Breast epithelium (tissue), 4 donors: ENCODE data around the gene HPX. TPM values are rescaled to one million over a fixed set of nuclear protein-coding genes. Genes with fewer than 3 reads are reported as not detected.

ENCODE experiments used
- DNase-seq, 2 donors: peaks; one replicate each; pipeline ENCODE4 v3.0.0-alpha.2; 2019; ENCODE audit warnings: low spot score in 2 of 2
- H3K27ac ChIP-seq, 2 donors: fragments of 200-600 bp; sonication (generic) in 1 of 2; one replicate each; pipeline ENCODE4 v1.5.1; 2016 to 2019; ENCODE audit warnings: mild to moderate bottlenecking in 1 of 2
- H3K27me3 ChIP-seq, 2 donors: fragments of 200-600 bp; sonication (generic) in 1 of 2; one replicate each; pipeline versions ENCODE4 v1.5.1 to v1.6.0; 2017 to 2019; ENCODE audit warnings: control low read depth in 1 of 2, mild to moderate bottlenecking in 1 of 2
- H3K36me3 ChIP-seq: fragments of 200-600 bp; one replicate; pipeline ENCODE4 v1.5.1; 2019
- H3K4me1 ChIP-seq, 2 donors: fragments of 200-600 bp; sonication (generic); one replicate each; pipeline ENCODE4 v1.5.1; 2016 to 2019; ENCODE audit warnings: control low read depth in 1 of 2
- H3K4me3 ChIP-seq, 3 donors: fragments of 200-600 bp; sonication (generic); 1 replicate in 2 of 3; 2 replicates in 1 of 3; pipeline ENCODE4 v1.5.1; 2016 to 2019; ENCODE audit warnings: mild to moderate bottlenecking in 3 of 3, moderate library complexity in 2 of 3
- H3K9me3 ChIP-seq, 2 donors: fragments of 200-600 bp; sonication (generic) in 1 of 2; one replicate each; pipeline ENCODE4 v1.5.1; 2016 to 2019; ENCODE audit warnings: control low read depth in 1 of 2
- CTCF ChIP-seq, 3 donors: fragments of 450-650 bp; IDR thresholded peaks; one replicate each; pipeline ENCODE4 v1.5.1; 2016 to 2017; ENCODE audit warnings: antibody characterized with exemption in 3 of 3, mild to moderate bottlenecking in 3 of 3, moderate library complexity in 3 of 3
- POLR2A ChIP-seq: fragments of 450-650 bp; IDR thresholded peaks from one replicate; pipeline ENCODE4 v1.6.1; 2016; ENCODE audit warnings: antibody characterized with exemption, mild to moderate bottlenecking, moderate library complexity
- POLR2AphosphoS5 ChIP-seq, 3 donors: sonication (generic); formaldehyde crosslinking; IDR thresholded peaks; one replicate each; pipeline ENCODE4 v1.6.1; 2017; ENCODE audit warnings: antibody characterized with exemption in 3 of 3
- intact Hi-C: fragments of 100-400 bp; cut with DNase I; formaldehyde crosslinking; loops from one replicate; pipeline ENCODE4 v1.15.1; 2023; ENCODE audit warnings: low total_unique reads
- total RNA-seq, 3 donors: library from RNA; depleted of rRNA; stranded (reverse); fragments of >200 nt; gene quantifications; one replicate each; pipeline ENCODE4 v1.1.0, GENCODE V29; 2016

HPX gene
- total RNA-seq, 3 donors from 2014 or later: 0.96 to 25.2 (median 12.9) TPM

- intact Hi-C loops: no loop called here
- H3K9me3 ChIP-seq: no peaks in the 10 kb centered on the region
- no peak overlapping the region for H3K27ac ChIP-seq
- DNase-seq: peak in 1 of 2 donors; percentile 28
- TF ChIP-seq POLR2AphosphoS5 (IDR thresholded peaks at IDR 0.05) (no peak), CTCF (IDR thresholded peaks at IDR 0.05) (peak; percentile 40 to 71 (median 63)), POLR2A (no peak)
- no peaks in the 10 kb centered on the region for H3K36me3 ChIP-seq
- no peak overlapping the region for H3K4me3 ChIP-seq
- no peaks in the 10 kb centered on the region for H3K4me1 ChIP-seq
- H3K27me3 ChIP-seq: no peaks in the 10 kb centered on the region
Observed at GRCh38 chr11:6443269-6444003, 2.6 kb upstream of the HPX start.

GRCh38 chr11:6442441-6442840, 1.7 kb upstream of the HPX start:
- Histone ChIP-seq H3K4me3 (no peak overlapping the region), H3K4me1 (no peaks in the 10 kb centered on the region), H3K36me3 (no peaks in the 10 kb centered on the region), H3K9me3 (no peaks in the 10 kb centered on the region), H3K27ac (no peak overlapping the region), H3K27me3 (no peaks in the 10 kb centered on the region)
- intact Hi-C loops: no loop called here
- no peak for DNase-seq
- TF ChIP-seq POLR2AphosphoS5 (IDR thresholded peaks at IDR 0.05) (no peak), POLR2A (no peak), CTCF (IDR thresholded peaks at IDR 0.05) (no peak)

GRCh38 chr11:6438979-6439571, 1.7 kb downstream of the HPX start:
- no peaks in the 10 kb centered on the region for H3K36me3 ChIP-seq
- H3K4me1 ChIP-seq: no peaks in the 10 kb centered on the region
- no peaks in the 10 kb centered on the region for H3K9me3 ChIP-seq
- no peak overlapping the region for H3K4me3 ChIP-seq
- H3K27ac ChIP-seq: no peak overlapping the region
- intact Hi-C loops: loop anchor here (10.0 kb wide), 1 partner anchor 54 kb away; no protein-coding TSS in a partner anchor
- DNase-seq: no peak
- no peak for TF ChIP-seq POLR2AphosphoS5 (IDR thresholded peaks at IDR 0.05)
- TF ChIP-seq POLR2A: no peak
- peak in 2 of 3 donors; percentile 42 to 62 for TF ChIP-seq CTCF (IDR thresholded peaks at IDR 0.05)
- no peaks in the 10 kb centered on the region for H3K27me3 ChIP-seq

GRCh38 chr11:6437993-6438392, 2.8 kb downstream of the HPX start:
- H3K36me3 ChIP-seq: no peaks in the 10 kb centered on the region
- H3K9me3 ChIP-seq: no peaks in the 10 kb centered on the region
- DNase-seq: no peak
- intact Hi-C loops: loop anchor here (10.0 kb wide), 1 partner anchor 53 kb away; no protein-coding TSS in a partner anchor
- no peak overlapping the region for H3K4me3 ChIP-seq
- no peaks in the 10 kb centered on the region for H3K4me1 ChIP-seq
- no peak for TF ChIP-seq CTCF (IDR thresholded peaks at IDR 0.05)
- no peak for TF ChIP-seq POLR2AphosphoS5 (IDR thresholded peaks at IDR 0.05)
- TF ChIP-seq POLR2A: no peak
- no peak overlapping the region for H3K27ac ChIP-seq
- no peaks in the 10 kb centered on the region for H3K27me3 ChIP-seq

GRCh38 chr11:6437423-6437822, 3.4 kb downstream of the HPX start:
- Histone ChIP-seq H3K4me1 (no peaks in the 10 kb centered on the region), H3K27ac (no peak overlapping the region), H3K9me3 (no peaks in the 10 kb centered on the region), H3K4me3 (no peak overlapping the region), H3K27me3 (no peaks in the 10 kb centered on the region), H3K36me3 (no peaks in the 10 kb centered on the region)
- intact Hi-C loops: loop anchor here (10.0 kb wide), 1 partner anchor 53 kb away; no protein-coding TSS in a partner anchor
- TF ChIP-seq POLR2AphosphoS5 (IDR thresholded peaks at IDR 0.05) (no peak), CTCF (IDR thresholded peaks at IDR 0.05) (no peak), POLR2A (no peak)
- DNase-seq: no peak
